GM12801 (cell line): ENCODE measurements around the gene NT5C2.

Experiments used
- CTCF ChIP-seq: IDR thresholded peaks from one replicate; pipeline ENCODE4 v1.5.1; 2011; ENCODE audit warnings: control low read depth; ENCODE audit not compliant: insufficient read length; ENCODE audit errors: extremely low read depth

Gene NT5C2

GRCh38 chr10:103086261-103086660, 106.8 kb downstream of the NT5C2 start:
- no peak for TF ChIP-seq CTCF

GRCh38 chr10:103083977-103084320, 109.1 kb downstream of the NT5C2 start:
- TF ChIP-seq CTCF: no peak

GRCh38 chr10:103083266-103083976, 109.7 kb downstream of the NT5C2 start:
- TF ChIP-seq CTCF: no peak

GRCh38 chr10:103082683-103083082, 110.4 kb downstream of the NT5C2 start:
- no peak for TF ChIP-seq CTCF

- TF ChIP-seq CTCF: no peak
Observed at GRCh38 chr10:103080891-103081581, 112.0 kb downstream of the NT5C2 start.

GRCh38 chr10:103079946-103080345, 113.1 kb downstream of the NT5C2 start:
- no peak for TF ChIP-seq CTCF

- TF ChIP-seq CTCF: no peak
Observed at GRCh38 chr10:103079100-103079499, 114.0 kb downstream of the NT5C2 start.
